GM12878 (cell line): Measurements from ENCODE around the gene CSF1. TPM values are rescaled to one million over a fixed set of nuclear protein-coding genes. Genes with fewer than 3 reads are reported as not detected.

Source experiments
- ATAC-seq: fragments of 200-7000 bp; cut with Tn5 transposase; 3 replicates; pipeline ENCODE4 v1.9.1; 2020; ENCODE audit warnings: mild to moderate bottlenecking, moderate library complexity
- BruUV-seq: library from RNA; stranded (reverse); fragments of 400-500 nt; replicated peaks from 2 replicates; lab custom pipeline; 2021; lab: Mats Ljungman, UMichigan
- CTCF ChIA-PET: fragments of 300-600 bp; sonication (Branson Sonifier 250); formaldehyde crosslinking; extraction: SDS; loops from one replicate; lab custom pipeline; 2021; ENCODE audit warnings: inconsistent platforms; lab: Yijun Ruan, JAX
- POLR2A ChIA-PET: fragments of 350-600 bp; formaldehyde crosslinking; extraction: SDS; loops from one replicate; lab custom pipeline; 2021; ENCODE audit warnings: inconsistent platforms; lab: Charles Lee
- RAD21 ChIA-PET: fragments of 300-600 bp; sonication (Branson Sonifier 250); formaldehyde crosslinking; loops from one replicate; lab custom pipeline; 2023; ENCODE audit warnings: antibody characterized with exemption; ENCODE audit not compliant: unreplicated experiment; lab: Charles Lee
- SMC1A ChIA-PET: fragments of 300-600 bp; sonication (Branson Sonifier 250); formaldehyde crosslinking; loops from one replicate; lab custom pipeline; 2023; ENCODE audit not compliant: unreplicated experiment, uncharacterized antibody; lab: Charles Lee
- DNase-seq: peaks from one replicate; pipeline ENCODE4 v3.0.0-alpha.2; 2011; ENCODE audit warnings: low read depth, low spot score
- FAIRE-seq: peaks from 3 replicates; lab custom pipeline; 2011; peaks lifted over from hg19 to GRCh38; lab: Jason Lieb, UNC
- H2AFZ ChIP-seq: 2 replicates; pipeline ENCODE4 v1.6.0; 2011; ENCODE audit warnings: low read depth, low read length, control low read depth; ENCODE audit not compliant: control insufficient read depth
- H3K27ac ChIP-seq: 2 replicates; pipeline ENCODE4 v1.5.1; 2011; ENCODE audit warnings: control low read depth; ENCODE audit not compliant: control insufficient read depth, insufficient read depth
- H3K27me3 ChIP-seq, 2 experiments: replicated peaks in 1 of 2; 2 replicates each; pipeline versions ENCODE4 v1.6.0 to v1.6.1; 2011; ENCODE audit warnings: low read length in 1 of 2; ENCODE audit not compliant: control insufficient read depth in 2 of 2, insufficient read depth in 2 of 2
- H3K36me3 ChIP-seq, 2 experiments: 2 replicates each; pipeline ENCODE4 v1.5.1; 2011; ENCODE audit warnings: low read length in 1 of 2; ENCODE audit not compliant: control insufficient read depth in 2 of 2, insufficient read depth in 2 of 2
- H3K4me1 ChIP-seq: 2 replicates; pipeline ENCODE4 v1.6.1; 2011; ENCODE audit warnings: mild to moderate bottlenecking, low read length, moderate library complexity, mixed read lengths; ENCODE audit not compliant: control insufficient read depth, insufficient read depth
- H3K4me2 ChIP-seq: 2 replicates; pipeline ENCODE4 v1.6.0; 2011; ENCODE audit warnings: control low read depth; ENCODE audit not compliant: control insufficient read depth, insufficient read depth
- H3K4me3 ChIP-seq: fragments of 200-600 bp; sonication (generic); 2 replicates; pipeline ENCODE4 v1.5.1; 2016
- H3K79me2 ChIP-seq: 2 replicates; pipeline ENCODE4 v1.6.0; 2011; ENCODE audit warnings: low read length; ENCODE audit not compliant: control insufficient read depth, insufficient read depth
- H3K9ac ChIP-seq: 2 replicates; pipeline ENCODE4 v1.8.0; 2011; ENCODE audit warnings: low read length, control low read depth, mixed read lengths; ENCODE audit not compliant: control insufficient read depth, insufficient read depth
- H3K9me3 ChIP-seq: replicated peaks from 3 replicates; pipeline ENCODE4 v1.5.1; 2011; ENCODE audit warnings: mild to moderate bottlenecking, low read length; ENCODE audit not compliant: control insufficient read depth, insufficient read depth
- H4K20me1 ChIP-seq: 2 replicates; pipeline ENCODE4 v1.6.0; 2011; ENCODE audit not compliant: control insufficient read depth, insufficient read depth
- BRCA1 ChIP-seq: IDR thresholded peaks from 2 replicates; pipeline ENCODE4 v1.6.1; 2011; ENCODE audit warnings: low read depth, low read length, improper control_type of control experiment
- EGR1 ChIP-seq, 2 experiments: IDR thresholded peaks; 1 replicate in 1 of 2; 2 replicates in 1 of 2; pipeline ENCODE4 v1.6.1; 2011 to 2012; ENCODE audit warnings: low read depth in 2 of 2, low read length in 2 of 2, borderline replicate concordance in 1 of 2, mild to moderate bottlenecking in 1 of 2, moderate library complexity in 1 of 2
- HDAC2 ChIP-seq: fragments of 200-600 bp; sonication (generic); IDR thresholded peaks from 2 replicates; pipeline ENCODE4 v1.6.1; 2017
- IKZF2 ChIP-seq, 2 experiments: fragments of 450-650 bp; IDR thresholded peaks; 2 replicates each; pipeline ENCODE4 v1.6.1; 2017; ENCODE audit warnings: mild to moderate bottlenecking in 2 of 2, moderate library complexity in 2 of 2
- POLR2A ChIP-seq: IDR thresholded peaks from 2 replicates; pipeline ENCODE4 v1.6.1; 2011; ENCODE audit warnings: low read depth, mild to moderate bottlenecking, low read length
- RUNX3 ChIP-seq: IDR thresholded peaks from 2 replicates; pipeline ENCODE4 v1.6.1; 2012; ENCODE audit warnings: low read length, inconsistent platforms
- SMC3 ChIP-seq: IDR thresholded peaks from 2 replicates; pipeline ENCODE4 v1.6.1; 2011; ENCODE audit warnings: low read length, improper control_type of control experiment, borderline replicate concordance
- ZNF24 ChIP-seq: fragments of 450-650 bp; IDR thresholded peaks from 2 replicates; pipeline ENCODE4 v1.6.1; 2017; ENCODE audit warnings: antibody characterized with exemption, mild to moderate bottlenecking
- WGBS: methylation state at CpG from one replicate; pipeline ENCODE4 v1.1.6; 2016; ENCODE audit warnings: low lambda C conversion rate; ENCODE audit not compliant: insufficient replicate concordance, insufficient coverage; ENCODE audit errors: missing lambda C conversion rate; 5-methylcytosine and 5-hydroxymethylcytosine counted together
- in situ Hi-C: fragments of 300-500 bp; cut with MboI; formaldehyde crosslinking; loops from 9 replicates; pipeline ENCODE4 v1.14.3; 2018; ENCODE audit warnings: mixed read lengths
- intact Hi-C: fragments of 100-400 bp; cut with micrococcal nuclease; formaldehyde crosslinking; loops from one replicate; pipeline ENCODE4 v1.14.2; 2022; ENCODE audit not compliant: unreplicated experiment
- polyA plus RNA-seq, 11 experiments: library from polyadenylated mRNA; depleted of rRNA in 4 of 11; unstranded in 6 of 11; stranded (reverse) in 5 of 11; fragments of >200 nt; fragmentation: Nextera tagmentation in 4 of 11; fragmentation: Illumina TruSeq in 1 of 11; extraction: Ambion mirVana in 4 of 11; extraction: Trizol in 1 of 11; gene quantifications; 1 replicate in 1 of 11; 2 replicates in 10 of 11; pipeline versions ENCODE4 v1.2.1 to v1.2.3, GENCODE V29; 2011 to 2016; ENCODE audit warnings: inconsistent platforms in 2 of 11, missing spikeins in 2 of 11, low read depth in 1 of 11
- total RNA-seq, 4 experiments: library from RNA; depleted of rRNA in 3 of 4; stranded (reverse); fragments of >200 nt in 3 of 4; fragmentation: Illumina TruSeq in 1 of 4; extraction: Trizol in 1 of 4; gene quantifications; 2 replicates each; pipeline versions ENCODE4 v1.2.1 to v1.2.3, GENCODE V29; 2013 to 2021
- TF ChIP-seq, protein P1 (sequence below): fragments of 450-650 bp; conservative IDR thresholded peaks from 2 replicates; pipeline ENCODE4 v1.6.1; 2017; ENCODE audit warnings: mild to moderate bottlenecking, moderate library complexity
- TF ChIP-seq, protein P2 (sequence below): IDR thresholded peaks from 2 replicates; pipeline ENCODE4 v1.6.1; 2011; ENCODE audit warnings: borderline replicate concordance, low read depth, mild to moderate bottlenecking, moderate library complexity, low read length; ENCODE audit not compliant: insufficient read depth, poor library complexity, severe bottlenecking
- TF ChIP-seq, protein P3 (sequence below): fragments of 450-650 bp; formaldehyde crosslinking; IDR thresholded peaks from 2 replicates; pipeline ENCODE4 v1.4.0; 2020; ENCODE audit warnings: mild to moderate bottlenecking, moderate library complexity
- TF ChIP-seq, protein P4 (sequence below): fragments of 450-650 bp; IDR thresholded peaks from 2 replicates; pipeline ENCODE4 v1.6.1; 2017; ENCODE audit warnings: low read depth, mild to moderate bottlenecking, moderate library complexity
- TF ChIP-seq, protein P5 (sequence below): IDR thresholded peaks from 2 replicates; pipeline ENCODE4 v1.6.1; 2012; ENCODE audit warnings: low read depth, low read length, improper control_type of control experiment

The CSF1 gene
- total and polyA plus RNA-seq, 10 of the 15 experiments (the other 5 are each of a cell fraction or from before 2014, with no cell fraction given) = 1.2 to 32.4 (median 13.0) TPM

DNA sequence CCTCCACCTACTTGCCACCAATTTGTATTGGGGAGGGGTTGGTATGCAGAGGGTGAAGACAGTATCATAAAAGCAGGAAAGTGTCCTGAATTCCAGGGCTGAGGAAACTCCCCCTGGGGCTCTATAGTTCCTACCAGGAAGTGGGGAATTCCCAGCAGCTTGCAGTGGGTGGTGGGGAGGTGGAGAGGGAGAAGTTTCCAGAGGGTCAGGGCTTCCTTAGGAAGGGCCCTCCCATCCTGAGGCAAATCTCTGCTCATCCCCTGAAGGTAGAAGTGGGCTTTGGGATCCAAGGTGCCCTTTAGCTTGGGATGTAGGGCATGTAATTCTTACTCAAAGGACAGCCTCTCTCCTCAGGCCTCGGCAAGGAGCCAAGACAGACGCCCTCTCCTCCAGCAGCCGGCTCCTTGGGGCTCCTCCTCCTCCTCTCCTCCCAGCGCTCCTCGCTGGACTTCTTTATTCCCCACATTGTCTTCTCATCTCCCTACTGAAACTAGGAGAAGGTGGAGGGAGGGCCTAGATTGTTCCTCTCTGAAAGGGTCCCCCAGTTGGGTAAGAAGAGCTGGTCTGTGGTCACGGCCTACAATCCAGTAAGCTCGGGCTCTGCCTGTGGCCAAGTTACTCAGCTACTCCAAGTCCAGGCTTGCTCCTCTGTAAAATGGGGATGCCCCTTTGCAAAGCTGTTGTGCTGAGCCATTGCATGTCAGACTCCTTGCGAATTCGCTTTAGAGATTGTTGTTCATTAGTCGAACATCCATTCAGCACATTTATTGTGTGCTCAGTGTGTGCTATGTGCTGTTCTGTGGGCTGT, 17.9 kb upstream of the CSF1 start:
- ChIA-PET SMC1A (interaction anchor here (1.5 to 1.7 kb wide), 2 partner anchors 9 to 21 kb away, joined by 4 to 8 read pairs; no protein-coding TSS in a partner anchor), POLR2A (interaction anchor here (0.6 to 1.1 kb wide), 4 partner anchors 16 to 517 kb away, joined by 3 to 9 read pairs (median 4); no protein-coding TSS in a partner anchor), RAD21 (interaction anchor here (1.3 to 2.5 kb wide), 2 partner anchors 12 to 91 kb away, joined by 3 to 7 read pairs; partner anchors contain the start of gene AHCYL1), CTCF (interaction anchor here (0.6 to 1.6 kb wide), 3 partner anchors 10 to 253 kb away, joined by 3 to 4 read pairs (median 3); no protein-coding TSS in a partner anchor)
- WGBS = 67% methylated on average over 10 of the region's 10 CpGs
- H3K9ac ChIP-seq = no peak overlapping the region
- H3K27ac ChIP-seq = no peak overlapping the region; the same call in 1 of the 2 replicates
- ATAC-seq = 0 out of 3 replicates have a peak, but pooled peaks have one; percentile 11
- H2AFZ ChIP-seq = no peak overlapping the region; the same call in 1 of the 2 replicates
- peaks cover 50% of the 10 kb centered on the region for H3K4me1 ChIP-seq
- no peaks in the 10 kb centered on the region for H4K20me1 ChIP-seq
- in situ Hi-C loops (no loop called here), intact Hi-C loops (no loop called here)
- no peak for DNase-seq
- H3K79me2 ChIP-seq = no peaks in the 10 kb centered on the region
- H3K9me3 ChIP-seq = no peaks in the 10 kb centered on the region
- no peak overlapping the region for H3K4me3 ChIP-seq
- no peak overlapping the region for H3K4me2 ChIP-seq
- FAIRE-seq = no peak
- H3K27me3 ChIP-seq = no peaks in the 10 kb centered on the region
- no peaks in the 10 kb centered on the region for H3K36me3 ChIP-seq
- no TSS peak for BruUV-seq
- no peak for TF ChIP-seq BRCA1
- no peak for TF ChIP-seq POLR2A
- TF ChIP-seq, protein P1, sequence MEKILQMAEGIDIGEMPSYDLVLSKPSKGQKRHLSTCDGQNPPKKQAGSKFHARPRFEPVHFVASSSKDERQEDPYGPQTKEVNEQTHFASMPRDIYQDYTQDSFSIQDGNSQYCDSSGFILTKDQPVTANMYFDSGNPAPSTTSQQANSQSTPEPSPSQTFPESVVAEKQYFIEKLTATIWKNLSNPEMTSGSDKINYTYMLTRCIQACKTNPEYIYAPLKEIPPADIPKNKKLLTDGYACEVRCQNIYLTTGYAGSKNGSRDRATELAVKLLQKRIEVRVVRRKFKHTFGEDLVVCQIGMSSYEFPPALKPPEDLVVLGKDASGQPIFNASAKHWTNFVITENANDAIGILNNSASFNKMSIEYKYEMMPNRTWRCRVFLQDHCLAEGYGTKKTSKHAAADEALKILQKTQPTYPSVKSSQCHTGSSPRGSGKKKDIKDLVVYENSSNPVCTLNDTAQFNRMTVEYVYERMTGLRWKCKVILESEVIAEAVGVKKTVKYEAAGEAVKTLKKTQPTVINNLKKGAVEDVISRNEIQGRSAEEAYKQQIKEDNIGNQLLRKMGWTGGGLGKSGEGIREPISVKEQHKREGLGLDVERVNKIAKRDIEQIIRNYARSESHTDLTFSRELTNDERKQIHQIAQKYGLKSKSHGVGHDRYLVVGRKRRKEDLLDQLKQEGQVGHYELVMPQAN = no peak
- no peak for TF ChIP-seq HDAC2
- 0 out of 4 replicates have a peak, but pooled peaks of 1 of the 2 experiments have one; percentile 15 for TF ChIP-seq IKZF2 (IDR thresholded peaks at IDR 0.05)
- TF ChIP-seq, protein P2, sequence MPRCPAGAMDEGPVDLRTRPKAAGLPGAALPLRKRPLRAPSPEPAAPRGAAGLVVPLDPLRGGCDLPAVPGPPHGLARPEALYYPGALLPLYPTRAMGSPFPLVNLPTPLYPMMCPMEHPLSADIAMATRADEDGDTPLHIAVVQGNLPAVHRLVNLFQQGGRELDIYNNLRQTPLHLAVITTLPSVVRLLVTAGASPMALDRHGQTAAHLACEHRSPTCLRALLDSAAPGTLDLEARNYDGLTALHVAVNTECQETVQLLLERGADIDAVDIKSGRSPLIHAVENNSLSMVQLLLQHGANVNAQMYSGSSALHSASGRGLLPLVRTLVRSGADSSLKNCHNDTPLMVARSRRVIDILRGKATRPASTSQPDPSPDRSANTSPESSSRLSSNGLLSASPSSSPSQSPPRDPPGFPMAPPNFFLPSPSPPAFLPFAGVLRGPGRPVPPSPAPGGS = peak; percentile 58
- TF ChIP-seq SMC3 = no peak
- TF ChIP-seq, protein P3, sequence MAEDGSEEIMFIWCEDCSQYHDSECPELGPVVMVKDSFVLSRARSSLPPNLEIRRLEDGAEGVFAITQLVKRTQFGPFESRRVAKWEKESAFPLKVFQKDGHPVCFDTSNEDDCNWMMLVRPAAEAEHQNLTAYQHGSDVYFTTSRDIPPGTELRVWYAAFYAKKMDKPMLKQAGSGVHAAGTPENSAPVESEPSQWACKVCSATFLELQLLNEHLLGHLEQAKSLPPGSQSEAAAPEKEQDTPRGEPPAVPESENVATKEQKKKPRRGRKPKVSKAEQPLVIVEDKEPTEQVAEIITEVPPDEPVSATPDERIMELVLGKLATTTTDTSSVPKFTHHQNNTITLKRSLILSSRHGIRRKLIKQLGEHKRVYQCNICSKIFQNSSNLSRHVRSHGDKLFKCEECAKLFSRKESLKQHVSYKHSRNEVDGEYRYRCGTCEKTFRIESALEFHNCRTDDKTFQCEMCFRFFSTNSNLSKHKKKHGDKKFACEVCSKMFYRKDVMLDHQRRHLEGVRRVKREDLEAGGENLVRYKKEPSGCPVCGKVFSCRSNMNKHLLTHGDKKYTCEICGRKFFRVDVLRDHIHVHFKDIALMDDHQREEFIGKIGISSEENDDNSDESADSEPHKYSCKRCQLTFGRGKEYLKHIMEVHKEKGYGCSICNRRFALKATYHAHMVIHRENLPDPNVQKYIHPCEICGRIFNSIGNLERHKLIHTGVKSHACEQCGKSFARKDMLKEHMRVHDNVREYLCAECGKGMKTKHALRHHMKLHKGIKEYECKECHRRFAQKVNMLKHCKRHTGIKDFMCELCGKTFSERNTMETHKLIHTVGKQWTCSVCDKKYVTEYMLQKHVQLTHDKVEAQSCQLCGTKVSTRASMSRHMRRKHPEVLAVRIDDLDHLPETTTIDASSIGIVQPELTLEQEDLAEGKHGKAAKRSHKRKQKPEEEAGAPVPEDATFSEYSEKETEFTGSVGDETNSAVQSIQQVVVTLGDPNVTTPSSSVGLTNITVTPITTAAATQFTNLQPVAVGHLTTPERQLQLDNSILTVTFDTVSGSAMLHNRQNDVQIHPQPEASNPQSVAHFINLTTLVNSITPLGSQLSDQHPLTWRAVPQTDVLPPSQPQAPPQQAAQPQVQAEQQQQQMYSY = no peak
- TF ChIP-seq, protein P4, sequence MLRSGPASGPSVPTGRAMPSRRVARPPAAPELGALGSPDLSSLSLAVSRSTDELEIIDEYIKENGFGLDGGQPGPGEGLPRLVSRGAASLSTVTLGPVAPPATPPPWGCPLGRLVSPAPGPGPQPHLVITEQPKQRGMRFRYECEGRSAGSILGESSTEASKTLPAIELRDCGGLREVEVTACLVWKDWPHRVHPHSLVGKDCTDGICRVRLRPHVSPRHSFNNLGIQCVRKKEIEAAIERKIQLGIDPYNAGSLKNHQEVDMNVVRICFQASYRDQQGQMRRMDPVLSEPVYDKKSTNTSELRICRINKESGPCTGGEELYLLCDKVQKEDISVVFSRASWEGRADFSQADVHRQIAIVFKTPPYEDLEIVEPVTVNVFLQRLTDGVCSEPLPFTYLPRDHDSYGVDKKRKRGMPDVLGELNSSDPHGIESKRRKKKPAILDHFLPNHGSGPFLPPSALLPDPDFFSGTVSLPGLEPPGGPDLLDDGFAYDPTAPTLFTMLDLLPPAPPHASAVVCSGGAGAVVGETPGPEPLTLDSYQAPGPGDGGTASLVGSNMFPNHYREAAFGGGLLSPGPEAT = no peak
- TF ChIP-seq, protein P5, sequence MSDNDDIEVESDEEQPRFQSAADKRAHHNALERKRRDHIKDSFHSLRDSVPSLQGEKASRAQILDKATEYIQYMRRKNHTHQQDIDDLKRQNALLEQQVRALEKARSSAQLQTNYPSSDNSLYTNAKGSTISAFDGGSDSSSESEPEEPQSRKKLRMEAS = no peak
- TF ChIP-seq EGR1 (IDR thresholded peaks at IDR 0.05; ENCODE audit: borderline replicate concordance in 1 of 2, low read depth in 2 of 2, low read length in 2 of 2) = no peak
- TF ChIP-seq RUNX3 = peak; percentile 75
- no peak for TF ChIP-seq ZNF24
